Measurements from ENCODE around the gene CORO1C.

CORO1C gene

DNA sequence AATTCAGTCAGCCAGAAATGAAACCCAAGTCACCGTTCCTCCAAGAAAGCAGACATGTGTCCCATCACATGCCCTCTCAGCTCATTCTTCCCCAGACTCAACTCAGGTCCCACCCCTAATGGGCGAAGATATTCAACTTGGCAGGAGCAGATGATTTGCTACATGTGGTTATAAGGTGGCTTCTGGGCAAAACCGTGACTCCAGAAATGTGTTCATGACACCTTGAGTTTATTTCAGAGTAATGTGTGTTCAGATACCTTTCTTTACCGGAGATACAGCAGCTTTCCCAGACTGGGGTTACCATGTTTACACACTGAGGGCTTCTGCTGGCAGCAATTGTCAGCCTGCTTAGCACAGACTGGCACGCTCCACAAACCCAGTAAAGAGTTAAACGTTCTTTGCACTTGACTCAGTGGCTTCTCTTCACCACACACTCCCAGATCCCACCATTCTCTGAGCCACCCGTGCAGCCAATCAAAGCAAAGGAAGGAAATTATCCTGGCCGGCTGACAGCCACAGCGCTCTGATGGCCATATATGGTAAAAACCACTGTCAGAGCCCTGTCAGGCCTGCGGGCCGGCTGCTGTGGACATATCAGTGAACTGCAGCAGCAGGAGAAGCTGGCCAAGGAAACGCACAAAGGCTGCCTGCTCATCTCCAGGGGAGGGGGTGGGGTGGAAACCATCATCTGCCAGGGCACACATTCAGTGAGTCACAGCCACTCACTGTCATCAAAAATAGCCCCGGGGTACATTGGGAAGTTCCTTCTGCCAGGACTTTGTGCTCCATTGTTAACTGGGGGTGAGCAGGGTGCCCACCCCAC, 39.9 kb downstream of the CORO1C start:
- TF ChIP-seq, protein P1, sequence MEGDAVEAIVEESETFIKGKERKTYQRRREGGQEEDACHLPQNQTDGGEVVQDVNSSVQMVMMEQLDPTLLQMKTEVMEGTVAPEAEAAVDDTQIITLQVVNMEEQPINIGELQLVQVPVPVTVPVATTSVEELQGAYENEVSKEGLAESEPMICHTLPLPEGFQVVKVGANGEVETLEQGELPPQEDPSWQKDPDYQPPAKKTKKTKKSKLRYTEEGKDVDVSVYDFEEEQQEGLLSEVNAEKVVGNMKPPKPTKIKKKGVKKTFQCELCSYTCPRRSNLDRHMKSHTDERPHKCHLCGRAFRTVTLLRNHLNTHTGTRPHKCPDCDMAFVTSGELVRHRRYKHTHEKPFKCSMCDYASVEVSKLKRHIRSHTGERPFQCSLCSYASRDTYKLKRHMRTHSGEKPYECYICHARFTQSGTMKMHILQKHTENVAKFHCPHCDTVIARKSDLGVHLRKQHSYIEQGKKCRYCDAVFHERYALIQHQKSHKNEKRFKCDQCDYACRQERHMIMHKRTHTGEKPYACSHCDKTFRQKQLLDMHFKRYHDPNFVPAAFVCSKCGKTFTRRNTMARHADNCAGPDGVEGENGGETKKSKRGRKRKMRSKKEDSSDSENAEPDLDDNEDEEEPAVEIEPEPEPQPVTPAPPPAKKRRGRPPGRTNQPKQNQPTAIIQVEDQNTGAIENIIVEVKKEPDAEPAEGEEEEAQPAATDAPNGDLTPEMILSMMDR (IDR thresholded peaks at IDR 0.05; ENCODE audit: control extremely low read depth, extremely low read depth, low read depth, missing control alignments), result peak; percentile 11
- POLR2A ChIA-PET, result interaction anchor here (0.8 to 1.0 kb wide), 2 partner anchors 31 to 39 kb away, joined by 3 to 7 read pairs; no protein-coding TSS in a partner anchor
- DNase-seq (ENCODE audit: extremely low spot score), result peak; percentile 57
- CTCF ChIA-PET, result interaction anchor here (1.0 to 13.6 kb wide), 10 partner anchors 12 to 112 kb away, joined by 3 to 145 read pairs (median 6); partner anchors contain the start of gene CORO1C

DNA sequence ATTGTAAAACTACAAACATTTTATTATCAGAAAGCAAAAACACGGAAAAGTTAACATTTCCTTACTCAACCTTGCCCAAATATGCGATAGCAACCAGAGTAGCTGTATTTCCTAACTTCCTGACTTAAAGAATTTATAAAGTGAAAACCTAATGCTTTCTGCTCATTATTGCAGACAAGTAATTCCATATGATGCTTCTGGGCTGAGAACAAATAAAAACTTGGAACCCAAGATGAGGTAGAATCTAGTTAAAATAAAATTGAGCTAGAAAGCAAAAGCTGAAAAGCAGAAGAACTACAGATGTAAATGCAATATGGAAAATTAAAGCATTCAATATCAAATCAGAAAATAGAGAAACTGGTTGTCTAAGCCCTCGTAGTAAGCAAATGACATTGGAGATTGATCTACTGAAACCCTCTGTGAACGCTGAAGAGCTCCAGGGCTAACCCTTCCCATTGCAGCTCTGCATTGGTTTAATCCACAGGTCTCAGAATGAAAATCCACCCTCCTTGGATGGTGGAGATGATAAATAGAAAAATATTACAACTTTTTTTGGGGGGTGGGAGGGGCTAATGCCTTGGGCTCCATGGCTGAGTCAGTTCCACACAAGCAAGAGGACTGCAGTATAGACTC, 40.7 kb downstream of the CORO1C start:
- CTCF ChIA-PET, result interaction anchor here (0.9 to 13.6 kb wide), 11 partner anchors 11 to 113 kb away, joined by 3 to 145 read pairs (median 4); partner anchors contain the start of gene CORO1C
- POLR2A ChIA-PET, result interaction anchor here (1.0 kb wide), 1 partner anchor 40 kb away, joined by 7 read pairs; no protein-coding TSS in a partner anchor

DNA sequence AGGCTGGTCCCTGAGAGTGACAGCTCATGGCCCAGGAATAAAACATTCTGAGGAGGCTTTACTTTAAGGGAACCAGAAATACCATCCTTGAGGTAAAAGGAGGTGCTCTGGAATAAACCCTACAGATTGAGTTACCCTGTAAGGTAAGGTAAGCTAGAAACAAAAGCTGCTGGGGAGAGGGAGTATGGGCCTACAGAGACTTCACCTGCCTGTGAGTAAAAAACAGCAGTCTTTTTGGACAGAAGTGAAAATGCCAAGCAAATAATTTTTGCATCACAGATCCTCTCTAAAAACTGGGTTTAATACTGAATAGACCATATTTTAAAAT, 41.2 kb downstream of the CORO1C start:
- TF ChIP-seq, protein P1 (IDR thresholded peaks at IDR 0.05; ENCODE audit: control extremely low read depth, extremely low read depth, low read depth, missing control alignments), result no peak
- POLR2A ChIA-PET, result no interaction called here
- no peak for DNase-seq (ENCODE audit: extremely low spot score)
- CTCF ChIA-PET, result interaction anchor here (0.9 to 13.6 kb wide), 10 partner anchors 11 to 113 kb away, joined by 3 to 145 read pairs (median 4); partner anchors contain the start of gene CORO1C

More for the DNA sequence above, 40.7 kb downstream of the CORO1C start:
- DNase-seq (ENCODE audit: extremely low spot score), result no peak
- TF ChIP-seq, protein P1 (IDR thresholded peaks at IDR 0.05; ENCODE audit: control extremely low read depth, extremely low read depth, low read depth, missing control alignments), result no peak

DNA sequence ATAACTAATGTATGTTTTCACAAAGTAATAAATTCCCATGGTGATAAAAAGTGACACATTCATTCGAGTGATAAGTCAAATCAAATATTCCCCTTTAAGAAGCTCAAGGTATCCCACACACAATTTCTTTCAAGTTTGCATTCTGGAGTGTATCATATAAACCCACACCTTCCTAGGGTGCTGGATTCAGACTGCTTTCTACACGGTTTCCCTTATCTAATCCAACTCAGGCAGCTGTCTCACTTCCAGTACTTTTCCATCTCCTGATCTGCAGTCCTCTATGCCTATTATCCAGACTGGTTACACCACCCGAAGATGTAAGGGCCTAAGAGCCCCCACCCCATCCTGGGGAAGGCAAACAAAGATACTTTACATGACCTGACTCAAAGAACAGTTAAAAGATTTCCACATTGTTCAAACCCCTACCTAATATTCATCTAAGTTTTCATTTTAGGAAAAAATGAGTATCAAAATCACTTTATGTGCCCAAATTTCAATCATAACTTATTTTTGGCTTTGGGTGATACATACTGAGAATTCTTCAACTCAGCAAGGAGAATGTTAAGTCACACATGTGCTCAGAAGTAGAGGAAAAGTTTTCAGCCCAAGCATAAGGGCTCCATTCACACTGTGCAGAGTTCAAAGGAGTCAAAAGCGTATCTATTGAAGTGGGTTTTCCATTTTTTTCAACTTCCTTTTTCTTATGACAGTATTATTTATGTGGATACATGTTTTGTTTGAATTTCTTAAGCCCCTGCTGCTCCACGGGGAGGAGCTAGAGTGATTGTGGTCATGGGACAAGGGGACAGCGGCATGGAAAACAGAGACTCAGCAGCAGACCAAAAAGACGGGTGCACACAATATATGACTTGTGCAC, 41.8 kb downstream of the CORO1C start:
- no peak for DNase-seq (ENCODE audit: extremely low spot score)
- ChIA-PET CTCF (interaction anchor here (0.9 to 13.6 kb wide), 10 partner anchors 10 to 114 kb away, joined by 3 to 145 read pairs (median 6); partner anchors contain the start of gene CORO1C), POLR2A (no interaction called here)

DNA sequence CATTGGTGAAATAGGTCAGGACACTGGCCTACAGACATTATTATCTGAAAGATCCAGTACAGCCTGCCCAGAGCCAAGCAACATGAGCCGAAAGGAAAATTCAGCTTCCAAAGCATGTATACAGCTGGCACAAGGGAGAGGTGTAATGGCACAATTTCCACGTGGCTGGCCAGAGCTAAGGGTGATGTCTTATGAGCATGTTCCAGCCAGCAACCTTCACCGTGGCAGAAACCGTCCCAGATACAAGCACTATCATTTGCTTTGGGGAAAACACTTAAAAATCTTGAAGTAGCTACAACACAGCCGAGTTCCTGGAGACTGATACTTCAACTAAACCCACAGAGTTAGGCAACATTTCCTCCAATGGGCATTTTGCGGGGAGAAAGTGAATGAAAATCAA, 44.5 kb downstream of the CORO1C start:
- ChIA-PET POLR2A (no interaction called here), CTCF (interaction anchor here (1.1 to 13.6 kb wide), 6 partner anchors 8 to 117 kb away, joined by 3 to 145 read pairs (median 6); partner anchors contain the start of genes CORO1C and SELPLG)
- TF ChIP-seq, protein P1 (IDR thresholded peaks at IDR 0.05; ENCODE audit: control extremely low read depth, extremely low read depth, low read depth, missing control alignments), result no peak
- no peak for DNase-seq (ENCODE audit: extremely low spot score)

More for the DNA sequence above, 41.8 kb downstream of the CORO1C start:
- TF ChIP-seq, protein P1 (IDR thresholded peaks at IDR 0.05; ENCODE audit: control extremely low read depth, extremely low read depth, low read depth, missing control alignments), result no peak

Measured in GM10248 (cell line).